NCI-H774 (cell line): Measurements from ENCODE around the gene COMMD4.
"Not testable (repeated sequence)": the region's sequence is repeated elsewhere in the genome, so short reads cannot be mapped to it uniquely, and the experiment has no call there.

Experiments
- DNase-seq: peaks from one replicate; lab custom pipeline; 2025; lab: John Stamatoyannopoulos, UW

The COMMD4 gene

DNA sequence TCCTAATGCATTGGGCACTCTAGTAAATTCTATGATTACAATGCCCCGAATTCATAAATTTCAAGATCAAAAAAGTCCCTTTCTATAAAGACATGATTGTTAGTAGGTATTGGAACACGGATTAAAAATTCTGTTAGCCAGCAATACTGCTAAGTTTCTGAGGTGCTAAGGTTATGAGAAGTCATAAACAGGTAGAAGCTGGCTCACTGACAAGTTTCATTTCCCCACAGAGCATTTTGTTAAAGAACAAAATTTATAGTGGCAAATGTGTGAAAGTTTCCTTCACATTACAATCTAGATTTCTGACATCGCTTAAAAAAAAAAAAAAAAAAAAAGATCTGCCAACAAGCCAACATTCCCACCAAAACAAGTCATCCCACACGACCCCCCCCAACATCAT lies 44.9 kb downstream of the COMMD4 start:
- DNase-seq: no peak

DNA sequence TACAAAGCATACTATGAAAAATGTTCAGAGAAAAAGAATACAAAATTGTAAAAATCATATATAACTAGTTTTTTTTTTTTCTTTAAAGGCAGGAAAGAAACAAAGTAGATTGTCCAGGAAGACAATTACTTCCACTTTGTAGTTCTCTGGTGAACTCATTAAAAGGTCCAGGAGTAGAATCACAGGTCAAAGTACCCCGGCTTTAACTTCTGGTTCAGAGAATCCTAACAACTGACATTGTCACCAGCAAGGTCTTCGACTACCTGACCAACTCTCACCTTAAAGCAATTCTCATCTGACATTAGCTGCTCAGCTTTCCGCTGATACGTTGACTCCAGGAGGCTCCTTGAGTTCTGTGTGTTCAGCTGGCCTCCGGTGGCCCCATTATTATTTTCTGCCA lies 48.1 kb downstream of the COMMD4 start:
- DNase-seq: not testable (repeated sequence)
